GM21390 (cell line): Measurements from ENCODE around the gene GRIN3A.

Experiments
- ATAC-seq: cut with Tn5 transposase; IDR thresholded peaks from one replicate; pipeline ENCODE4 v1.9.1; 2021; ENCODE audit not compliant: unreplicated experiment

The GRIN3A gene

GRCh38 chr9:101530076-101530711 lies 208.3 kb downstream of the GRIN3A start:
- peak; percentile 37 for ATAC-seq

- no peak for ATAC-seq
Measured at GRCh38 chr9:101528015-101528414, 210.4 kb downstream of the GRIN3A start.

- ATAC-seq: no peak
Measured at GRCh38 chr9:101527066-101527465, 211.4 kb downstream of the GRIN3A start.

- no peak for ATAC-seq
Measured at GRCh38 chr9:101524371-101524770, 214.1 kb downstream of the GRIN3A start.
